NOMO-1 treated with DMSO at 0.1 percent for 48 hours (cell line): Measurements from ENCODE around the gene APP.
"Not testable (repeated sequence)": the region's sequence is repeated elsewhere in the genome, so short reads cannot be mapped to it uniquely, and the experiment has no call there.

Source experiments
- DNase-seq: peaks from one replicate; lab custom pipeline; 2025; ENCODE audit not compliant: unreplicated experiment; lab: John Stamatoyannopoulos, UW

The APP gene

DNA sequence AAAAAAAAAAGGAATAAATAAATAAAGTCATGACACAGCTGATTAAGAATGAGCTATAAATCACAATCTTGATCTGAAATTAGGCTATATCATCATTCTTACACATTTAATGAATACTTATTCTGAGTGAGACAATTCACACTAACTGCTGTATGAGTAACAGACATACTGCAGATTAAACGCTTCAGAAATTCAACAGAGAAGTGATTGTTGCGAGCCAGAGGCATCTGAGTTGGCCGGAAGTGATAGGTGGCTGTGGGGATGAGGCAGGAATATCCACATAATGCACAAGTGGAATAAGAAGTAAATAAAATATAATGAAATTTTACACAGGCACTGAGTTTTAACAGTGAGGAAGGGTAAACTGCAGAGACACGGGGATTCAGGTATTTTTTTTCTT is 142.4 kb downstream of the APP start:
- DNase-seq, result no peak

DNA sequence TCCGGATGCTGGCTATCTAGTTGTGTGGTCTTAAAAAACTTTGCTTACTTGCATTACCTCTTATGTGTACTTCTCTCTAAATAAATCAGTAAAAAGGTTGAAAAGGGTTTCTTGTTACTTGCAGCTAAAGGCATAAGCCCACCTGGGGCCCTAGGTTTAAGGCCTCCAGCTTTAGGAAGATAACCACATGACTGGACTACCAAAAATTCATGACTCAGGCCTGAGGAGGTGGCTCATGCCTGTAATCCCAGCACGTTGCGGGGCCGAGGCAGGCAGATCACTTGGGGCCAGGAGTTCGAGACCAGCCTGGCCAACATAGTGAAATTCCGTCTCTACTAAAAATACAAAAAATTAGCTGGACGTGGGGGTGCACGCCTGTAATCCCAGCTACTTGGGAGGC is 142.9 kb downstream of the APP start:
- no peak for DNase-seq

DNA sequence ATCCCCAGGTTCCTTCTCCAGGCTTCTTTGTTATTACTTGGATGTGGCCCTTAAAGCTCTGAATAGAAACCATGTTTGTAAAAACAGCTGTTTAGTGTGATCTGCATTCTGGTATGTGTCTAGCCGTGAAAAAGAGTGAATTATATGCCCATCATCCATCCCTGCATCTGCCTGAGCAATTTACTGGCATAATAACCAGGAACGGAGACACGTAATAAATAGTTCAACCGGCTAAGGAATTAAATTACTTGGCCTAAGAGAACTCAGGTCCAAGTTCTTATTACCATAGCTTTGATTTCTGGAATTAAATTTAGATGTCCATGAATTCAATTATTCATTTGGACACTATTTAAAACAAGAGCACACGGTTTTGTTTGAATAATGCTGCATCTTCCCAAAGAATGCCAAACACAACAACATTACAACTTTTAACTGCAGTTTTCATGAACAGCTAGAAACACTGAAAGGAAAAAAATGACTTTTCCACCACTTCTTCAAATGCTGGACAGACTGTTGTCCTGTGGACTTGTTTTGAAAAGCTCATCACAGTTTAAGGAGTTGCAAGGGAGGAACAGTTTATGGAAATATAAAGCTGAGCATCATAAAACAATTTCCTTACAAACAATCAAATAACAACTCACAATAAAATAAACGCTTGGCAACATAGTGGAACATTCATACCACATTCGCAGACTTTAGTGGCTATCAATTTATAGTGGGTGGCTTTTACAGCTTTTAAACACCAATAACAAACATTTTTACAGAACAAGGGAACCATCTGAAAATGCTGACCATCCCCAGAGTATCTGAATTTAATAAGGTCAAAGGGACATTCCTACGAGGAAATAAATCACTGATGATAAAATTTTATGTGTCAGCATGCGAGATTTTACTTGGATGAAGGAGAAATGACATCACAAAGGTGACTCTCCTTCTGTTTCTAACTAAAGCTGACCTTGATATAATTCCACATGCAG is 144.7 kb downstream of the APP start:
- DNase-seq, result no peak

DNA sequence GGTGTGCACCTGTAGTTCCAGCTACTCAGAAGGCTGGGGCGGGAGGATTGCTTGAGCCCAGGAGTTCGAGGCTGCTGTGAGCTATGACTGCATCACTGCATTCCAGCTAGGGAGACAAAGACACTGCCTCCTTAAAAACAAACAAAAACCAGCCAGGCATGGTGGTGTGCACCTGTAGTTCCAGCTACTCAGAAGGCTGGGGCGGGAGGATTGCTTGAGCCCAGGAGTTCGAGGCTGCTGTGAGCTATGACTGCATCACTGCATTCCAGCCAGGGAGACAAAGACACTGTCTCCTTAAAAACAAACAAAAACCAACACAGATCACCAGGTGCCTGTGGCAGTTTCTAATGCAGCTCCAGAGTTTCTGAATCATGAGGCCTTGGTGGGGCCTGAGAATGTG is 147.2 kb downstream of the APP start:
- DNase-seq, result not testable (repeated sequence)

DNA sequence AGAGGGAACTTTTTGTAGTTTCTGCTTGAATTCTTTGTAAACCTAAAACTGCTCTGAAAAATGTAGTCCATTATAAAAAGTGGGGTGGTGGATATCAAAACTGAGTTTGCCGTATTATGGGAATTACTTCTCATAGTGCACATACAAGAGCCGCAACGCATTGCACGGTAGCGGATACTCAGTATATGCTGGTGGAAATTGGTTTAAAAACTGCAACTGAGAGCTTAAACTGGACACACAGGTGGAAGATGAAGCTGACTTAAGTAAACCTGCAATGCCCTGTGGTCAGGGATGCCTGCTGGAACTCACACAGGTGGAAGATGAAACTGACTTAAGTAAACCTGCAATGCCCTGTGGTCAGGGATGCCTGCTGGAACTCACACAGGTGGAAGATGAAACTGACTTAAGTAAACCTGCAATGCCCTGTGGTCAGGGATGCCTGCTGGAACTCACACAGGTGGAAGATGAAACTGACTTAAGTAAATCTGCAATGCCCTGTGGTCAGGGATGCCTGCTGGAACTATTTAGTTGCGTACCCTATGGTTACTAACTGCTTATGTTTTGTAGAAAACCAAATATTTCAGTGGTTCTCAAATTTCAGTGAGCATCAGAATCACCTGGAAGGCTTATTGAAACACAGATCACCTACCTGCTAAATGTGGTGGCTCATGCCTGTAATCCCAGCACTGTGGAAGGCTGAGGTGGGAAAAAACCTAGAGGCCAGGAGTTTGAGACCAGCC is 147.8 kb downstream of the APP start:
- not testable (repeated sequence) for DNase-seq

DNA sequence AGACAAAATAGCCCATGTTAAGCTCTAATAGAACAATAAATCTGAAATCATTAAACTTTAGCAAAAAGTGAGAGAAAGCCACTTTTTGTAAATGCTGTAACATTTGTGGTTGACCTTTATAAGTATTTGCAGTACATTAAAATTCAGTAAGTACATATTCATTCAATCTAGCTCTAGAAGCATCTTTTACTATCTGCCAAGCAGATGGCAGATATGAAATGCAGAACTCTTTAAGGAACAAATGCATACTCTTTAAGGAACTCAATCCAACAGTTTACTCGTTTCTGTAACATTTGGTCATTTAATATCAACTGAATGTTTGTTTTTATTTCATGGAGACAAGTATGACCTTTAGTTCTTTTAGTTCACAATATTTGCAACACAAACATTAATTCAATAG is 150.1 kb downstream of the APP start:
- no peak for DNase-seq

DNA sequence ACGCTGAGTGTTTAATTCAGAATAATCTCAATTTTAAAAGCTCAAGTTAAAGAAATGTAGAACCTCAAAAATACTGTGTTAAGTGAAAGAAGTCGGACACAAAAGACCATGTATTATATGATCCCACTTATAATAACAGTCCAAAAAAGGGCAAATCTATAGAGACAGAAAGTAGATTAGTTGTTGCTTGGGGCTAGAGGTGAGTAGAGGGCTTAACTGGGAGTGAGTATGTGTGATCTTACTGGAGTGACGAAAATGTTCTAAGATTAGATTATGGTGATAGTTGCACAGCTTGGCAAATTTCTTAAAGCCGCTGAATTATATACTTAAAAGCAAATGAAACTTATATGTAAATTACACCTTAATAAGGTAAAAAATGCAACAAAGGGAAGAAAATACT is 150.5 kb downstream of the APP start:
- DNase-seq, result no peak

DNA sequence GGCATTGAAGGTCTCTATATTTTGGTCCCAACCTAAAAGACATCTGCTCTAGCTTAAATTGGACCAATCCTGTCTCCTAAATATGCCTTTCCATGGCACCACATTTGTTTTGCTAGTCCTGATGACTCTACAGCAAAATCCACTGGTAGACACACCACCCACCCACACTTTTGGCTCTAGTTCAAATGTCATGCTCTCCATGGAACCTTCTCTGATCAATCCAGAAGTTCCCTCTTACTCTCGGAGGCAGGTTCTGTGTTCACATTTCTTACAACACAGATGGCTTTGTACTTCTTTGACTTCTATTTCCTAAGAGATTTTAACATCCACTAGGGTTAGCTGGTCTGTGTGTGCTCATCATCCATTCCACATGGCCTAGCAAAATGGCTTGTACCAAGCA is 151.3 kb downstream of the APP start:
- no peak for DNase-seq

DNA sequence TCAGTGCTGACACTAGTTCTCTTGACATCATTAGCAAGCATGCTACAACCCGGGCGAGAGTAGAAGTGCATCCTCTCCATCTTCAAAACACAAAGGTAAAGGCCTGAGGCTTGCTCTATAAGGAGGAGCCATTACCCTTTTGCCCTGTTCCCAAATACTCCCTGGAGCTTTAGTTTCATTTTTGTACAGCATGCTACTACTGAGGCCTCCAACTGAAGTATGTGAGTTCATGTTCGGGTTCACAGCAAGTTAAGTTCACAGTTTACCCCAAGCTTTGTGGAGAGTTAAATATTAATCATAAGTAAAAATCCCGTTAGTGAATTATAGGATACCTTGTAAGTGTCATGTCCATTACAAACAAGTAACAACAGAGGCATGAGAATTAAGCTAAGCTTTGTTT is 156.6 kb downstream of the APP start:
- DNase-seq, result no peak

DNA sequence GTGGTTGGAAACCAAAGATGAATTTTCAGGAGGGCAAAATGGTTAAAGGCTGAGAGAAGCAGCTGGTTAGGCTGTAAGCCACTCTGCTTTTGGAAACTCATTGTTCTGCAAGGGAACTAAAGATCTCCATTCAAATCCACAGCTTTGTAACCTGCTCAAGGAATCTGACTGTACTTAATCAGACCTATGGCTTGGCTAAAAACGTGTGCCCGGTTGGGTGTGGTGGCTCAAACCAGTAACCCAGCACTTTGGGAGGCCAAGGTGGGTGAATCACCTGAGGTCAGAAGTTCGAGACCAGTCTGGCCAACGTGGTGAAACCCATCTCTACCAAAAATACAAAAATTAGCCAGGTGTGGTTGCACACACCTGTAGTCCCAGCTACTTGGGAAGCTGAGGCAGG is 158.1 kb downstream of the APP start:
- DNase-seq, result not testable (repeated sequence)

DNA sequence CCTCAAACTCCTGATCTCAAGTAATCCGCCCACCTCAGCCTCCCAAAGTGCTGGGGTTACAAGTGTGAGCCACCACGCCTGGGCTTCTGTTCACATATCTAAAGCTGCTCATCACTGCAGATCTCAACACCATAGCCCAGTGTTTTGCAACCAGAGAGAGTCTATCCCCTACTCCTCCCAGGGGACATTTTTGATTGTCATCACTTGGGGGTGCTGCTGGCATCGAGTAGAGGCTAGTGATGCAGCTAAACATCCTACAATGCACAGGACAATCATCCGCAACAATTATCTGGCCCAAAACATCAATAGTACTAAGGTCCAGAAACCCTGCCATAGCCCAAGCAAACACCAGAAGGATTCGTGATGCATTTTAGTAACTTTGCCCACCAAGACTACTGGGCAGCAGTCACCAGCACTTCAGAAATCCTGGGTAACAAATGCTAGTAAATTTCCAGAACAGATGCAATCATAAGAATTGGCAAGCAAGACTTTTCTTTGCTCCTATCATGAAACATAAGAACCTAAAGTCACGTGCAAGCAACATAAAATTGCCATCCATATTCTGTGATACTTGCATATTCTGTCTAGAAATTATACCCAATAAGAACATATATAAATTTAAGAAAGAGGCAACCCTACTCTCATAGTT is 159.2 kb downstream of the APP start:
- no peak for DNase-seq

DNA sequence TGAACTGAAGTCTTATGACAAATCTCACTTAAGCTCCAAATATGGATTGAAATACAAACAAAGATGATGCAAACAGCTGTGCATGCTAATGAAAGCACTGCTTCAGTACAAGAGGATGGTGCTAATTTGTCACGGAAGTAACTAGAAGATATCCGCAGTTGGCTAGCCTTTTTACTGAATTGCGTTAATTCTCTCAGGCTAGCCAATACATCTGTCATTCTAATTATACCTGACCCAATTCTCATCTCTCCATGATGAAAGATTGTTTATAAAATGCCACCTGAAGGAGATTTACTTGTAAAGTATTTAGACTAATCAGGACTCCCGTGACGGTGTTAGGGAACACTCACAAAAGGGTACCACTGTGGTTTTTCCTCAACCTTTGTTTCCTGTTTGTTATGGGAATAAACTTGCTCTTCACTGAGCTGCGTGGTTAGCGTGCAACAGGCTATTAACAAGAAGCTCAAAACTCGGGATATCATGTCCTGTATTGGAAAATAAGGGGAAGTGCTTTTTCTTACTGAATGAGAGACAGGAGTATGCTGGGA is 162.5 kb downstream of the APP start:
- DNase-seq, result no peak

DNA sequence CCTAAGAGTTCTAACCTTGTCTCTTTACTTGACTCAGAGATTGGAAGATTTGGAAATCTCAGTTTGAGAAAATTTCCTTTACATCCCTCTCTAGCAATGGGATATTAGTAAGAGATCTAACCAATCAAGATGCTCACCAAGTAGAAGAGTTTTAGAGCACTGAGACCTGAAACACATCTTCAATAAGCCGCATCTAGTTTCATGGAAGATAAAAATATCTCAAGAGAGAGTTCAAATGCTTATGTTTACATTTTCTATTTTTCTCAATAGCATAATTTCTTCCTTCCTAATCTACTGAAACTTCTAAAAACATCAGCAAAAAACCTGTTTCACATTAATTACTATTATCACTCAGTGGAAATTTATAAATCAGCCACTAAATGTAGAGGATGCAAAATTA is 165.1 kb downstream of the APP start:
- no peak for DNase-seq

DNA sequence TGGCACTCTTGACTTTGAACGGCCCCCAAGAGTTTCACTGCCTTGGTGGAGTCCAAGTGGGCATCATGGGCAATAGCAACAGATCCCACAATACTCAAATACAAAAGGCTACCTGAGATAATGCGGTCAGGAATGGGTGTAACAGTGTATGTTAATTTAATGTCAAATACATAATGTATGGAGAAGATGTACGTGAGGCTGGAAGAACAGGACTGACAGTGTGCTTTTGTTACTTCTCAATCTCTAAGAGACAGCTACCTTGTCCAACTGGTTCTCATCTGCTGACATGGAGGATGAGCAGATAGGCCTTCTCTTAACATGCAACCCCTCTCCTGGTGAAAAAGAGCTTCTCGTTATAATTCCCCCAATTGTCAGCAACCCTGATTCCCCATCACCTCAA is 167.2 kb downstream of the APP start:
- no peak for DNase-seq

DNA sequence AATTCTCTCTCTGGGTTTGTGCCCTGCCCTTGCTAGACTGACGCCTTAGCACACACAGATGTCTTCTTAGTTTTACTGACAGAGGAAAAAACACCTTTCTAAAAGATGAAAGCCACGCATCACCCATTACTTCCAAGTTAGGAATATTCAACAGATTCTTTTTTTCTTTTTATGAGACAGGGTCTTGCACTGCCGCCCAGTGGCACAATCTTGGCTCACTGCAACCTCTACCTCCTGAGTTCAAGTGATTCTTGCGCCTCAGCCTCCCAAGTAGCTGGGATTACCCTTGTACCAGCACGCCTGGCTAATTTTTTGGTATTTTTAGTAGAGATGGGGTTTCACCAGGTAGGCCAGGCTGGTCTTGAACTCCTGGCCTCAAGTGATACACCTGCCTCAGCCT is 169.2 kb downstream of the APP start:
- DNase-seq, result no peak

DNA sequence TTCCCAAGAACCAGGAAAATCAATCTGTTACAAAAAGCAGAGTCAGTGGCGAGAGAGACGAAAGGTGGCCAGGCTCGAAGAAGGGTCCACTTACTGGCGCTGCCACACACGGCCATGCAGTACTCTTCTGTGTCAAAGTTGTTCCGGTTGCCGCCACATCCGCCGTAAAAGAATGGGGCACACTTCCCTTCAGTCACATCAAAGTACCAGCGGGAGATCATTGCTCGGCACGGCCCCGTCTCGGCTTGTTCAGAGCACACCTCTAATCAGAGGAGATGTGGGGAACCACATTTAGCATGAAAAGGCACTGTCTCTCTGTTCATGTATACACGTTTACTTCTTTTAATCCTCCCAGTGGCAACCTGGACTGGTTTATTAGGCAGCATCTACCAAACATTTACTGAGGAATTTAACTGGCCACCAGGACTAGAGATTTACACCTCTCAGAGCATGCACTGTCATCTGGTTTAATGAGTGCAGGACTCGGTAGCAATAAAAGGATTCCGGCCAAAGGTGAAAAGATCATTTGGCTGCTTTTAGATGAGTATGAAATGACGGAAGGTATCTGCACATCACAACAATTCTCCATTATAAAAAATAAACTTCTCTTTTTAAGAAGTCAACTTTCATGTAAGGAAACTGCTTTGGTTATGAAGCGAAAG is 170.5 kb downstream of the APP start:
- DNase-seq, result no peak

DNA sequence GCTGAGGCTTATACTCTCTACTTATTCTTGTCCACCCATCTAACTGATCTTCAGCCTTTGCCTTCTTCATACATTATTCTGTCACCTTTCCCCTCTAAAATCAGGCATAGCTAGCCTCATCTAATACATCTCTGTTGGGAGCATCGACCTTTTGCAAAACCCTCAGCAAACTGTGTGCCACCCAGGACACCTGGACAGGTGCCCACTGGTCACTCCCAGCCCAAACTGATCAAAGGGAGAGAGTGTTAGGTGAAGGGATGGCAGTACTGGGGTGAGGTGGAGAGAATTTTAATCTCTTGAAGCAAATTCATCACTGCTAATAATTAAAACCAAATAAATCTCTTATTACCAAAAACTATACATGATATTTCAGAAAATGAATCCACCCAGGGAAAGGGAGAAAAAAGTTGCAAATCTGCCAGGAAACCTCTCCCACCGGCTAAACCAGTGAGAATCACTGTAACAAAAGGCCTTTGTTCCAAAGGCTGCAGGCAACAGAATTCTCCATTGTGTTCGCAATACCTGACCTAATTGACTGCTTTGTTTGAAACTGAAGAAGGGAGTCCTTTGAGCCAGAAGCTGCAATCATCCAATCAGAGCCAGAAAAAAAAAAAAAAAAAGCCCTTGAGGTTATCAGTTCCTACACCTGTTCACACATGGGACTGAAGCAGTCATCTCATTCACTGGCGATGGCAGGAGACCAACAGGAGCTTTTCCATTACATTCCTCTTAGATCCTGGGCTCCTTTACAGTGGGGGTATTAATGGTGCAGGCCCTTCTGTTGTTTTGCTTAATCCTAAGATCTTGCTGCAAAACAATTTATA is 172.6 kb downstream of the APP start:
- DNase-seq, result no peak

DNA sequence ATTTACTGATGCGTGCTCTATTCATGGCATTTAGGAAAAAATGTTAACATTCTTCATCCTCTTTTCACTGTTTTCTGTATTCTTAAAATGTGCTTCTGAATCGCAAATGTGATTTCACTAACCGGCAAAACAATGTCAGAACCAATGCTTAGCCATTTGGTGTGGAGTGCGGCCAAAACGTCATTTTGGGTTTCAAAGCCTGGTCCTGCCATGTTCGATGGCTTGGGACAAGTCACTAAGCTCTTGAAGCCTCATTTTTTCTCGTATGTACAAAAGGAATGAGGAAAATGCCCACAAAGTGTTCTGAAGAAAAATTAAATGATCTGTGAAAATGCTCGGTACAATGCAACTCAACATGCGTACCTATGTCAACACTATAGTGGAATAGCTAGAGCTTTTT is 175.3 kb downstream of the APP start:
- no peak for DNase-seq

DNA sequence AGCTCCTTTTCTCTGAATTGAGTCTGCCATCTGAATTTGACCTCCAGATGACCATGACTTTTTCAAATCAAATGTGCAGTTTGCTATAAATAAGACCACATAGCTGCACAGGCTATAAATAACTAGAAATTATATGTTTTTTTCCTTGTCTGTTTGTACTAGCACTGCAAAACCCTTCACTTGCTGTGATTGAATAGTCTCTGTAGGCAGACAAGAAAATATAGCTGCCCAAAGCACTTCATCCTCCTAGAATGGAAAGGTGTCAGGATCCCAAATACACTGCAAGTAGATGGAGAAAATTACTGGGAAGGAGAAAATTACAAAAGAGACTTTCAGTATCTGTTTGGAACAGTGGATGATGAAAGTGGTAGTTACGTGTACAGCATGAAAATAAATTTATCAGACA is 175.8 kb downstream of the APP start:
- no peak for DNase-seq

DNA sequence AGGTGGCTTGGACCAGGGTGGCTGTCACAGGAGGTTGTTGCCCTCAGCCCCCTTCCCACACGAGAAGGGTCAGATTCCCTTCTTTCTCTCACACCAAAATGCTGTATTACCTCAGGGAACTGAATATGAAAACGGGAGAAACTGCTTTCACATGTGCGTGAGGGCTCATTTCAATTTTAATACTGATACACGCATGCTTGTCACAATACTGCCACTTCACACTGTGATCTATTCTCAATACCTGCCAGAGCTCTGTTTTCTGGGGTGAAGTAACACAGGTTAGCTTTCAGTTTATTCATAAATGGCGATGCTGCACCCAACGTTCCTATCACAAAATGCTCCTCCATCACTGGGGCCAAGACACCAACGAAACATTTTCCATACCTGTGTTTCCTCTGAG is 181.8 kb downstream of the APP start:
- no peak for DNase-seq
